ENCODE results near the gene TNNC1. TPM values are rescaled to one million over a fixed set of nuclear protein-coding genes. Genes with fewer than 3 reads are reported as not detected.
A peak's percentile ranks its signal among the peaks of the same experiment; 100 is the strongest.

Gene TNNC1
- total RNA-seq, 1 donor from 2014 or later, result not detected

DNA sequence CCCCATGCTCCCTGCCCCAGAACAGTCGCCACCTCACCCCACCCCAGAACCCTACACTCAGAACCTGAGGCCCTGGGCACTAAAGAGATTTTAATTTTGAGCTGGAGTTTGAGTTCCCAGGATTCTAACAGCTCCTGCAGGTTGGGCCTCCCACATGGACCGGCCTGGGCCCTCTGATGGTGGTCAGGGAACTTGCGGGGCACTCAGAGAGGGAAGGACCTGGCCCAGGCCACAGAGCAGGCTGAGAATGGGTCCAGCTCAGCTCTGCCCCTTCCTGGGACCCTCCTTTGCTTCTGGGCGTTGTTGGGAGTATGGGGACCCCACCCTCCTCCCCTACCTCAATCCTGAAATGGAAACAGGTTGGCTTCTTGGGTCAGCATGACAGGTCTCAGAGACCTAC is 7.8 kb downstream of the TNNC1 start:
- no peak for TF ChIP-seq CTCF (conservative IDR thresholded peaks at IDR 0.05)
- no peak for DNase-seq (ENCODE audit: low read depth, low spot score)
- no peak overlapping the region for H3K4me3 Mint-ChIP-seq
- H3K27ac Mint-ChIP-seq (ENCODE audit: unreplicated experiment), result no peak overlapping the region
- no peaks in the 10 kb centered on the region for H3K27me3 Mint-ChIP-seq (ENCODE audit: low read depth)
- peaks cover 12% of the 10 kb centered on the region for H3K4me1 Mint-ChIP-seq
- no peaks in the 10 kb centered on the region for H3K9me3 Mint-ChIP-seq
- H3K36me3 Mint-ChIP-seq (ENCODE audit: low read depth), result no peaks in the 10 kb centered on the region

GRCh38 chr3:52444860-52445793 is 8.7 kb downstream of the TNNC1 start, which contains the start of gene SEMA3G:
Gene SEMA3G (minus strand): TSS chr3:52445103. CDS start chr3:52445027, 76 bp downstream.
- H3K36me3 Mint-ChIP-seq (ENCODE audit: low read depth), result no peaks in the 10 kb centered on the region
- H3K9me3 Mint-ChIP-seq, result no peaks in the 10 kb centered on the region
- peak; percentile 60 for TF ChIP-seq CTCF (conservative IDR thresholded peaks at IDR 0.05)
- H3K4me1 Mint-ChIP-seq, result peaks cover 12% of the 10 kb centered on the region
- H3K27me3 Mint-ChIP-seq (ENCODE audit: low read depth), result no peaks in the 10 kb centered on the region
- H3K4me3 Mint-ChIP-seq, result no peak within 1 kb of the TSS
- DNase-seq (ENCODE audit: low read depth, low spot score), result peak; percentile 67
- no peak within 1 kb of the TSS for H3K27ac Mint-ChIP-seq (ENCODE audit: unreplicated experiment)

DNA sequence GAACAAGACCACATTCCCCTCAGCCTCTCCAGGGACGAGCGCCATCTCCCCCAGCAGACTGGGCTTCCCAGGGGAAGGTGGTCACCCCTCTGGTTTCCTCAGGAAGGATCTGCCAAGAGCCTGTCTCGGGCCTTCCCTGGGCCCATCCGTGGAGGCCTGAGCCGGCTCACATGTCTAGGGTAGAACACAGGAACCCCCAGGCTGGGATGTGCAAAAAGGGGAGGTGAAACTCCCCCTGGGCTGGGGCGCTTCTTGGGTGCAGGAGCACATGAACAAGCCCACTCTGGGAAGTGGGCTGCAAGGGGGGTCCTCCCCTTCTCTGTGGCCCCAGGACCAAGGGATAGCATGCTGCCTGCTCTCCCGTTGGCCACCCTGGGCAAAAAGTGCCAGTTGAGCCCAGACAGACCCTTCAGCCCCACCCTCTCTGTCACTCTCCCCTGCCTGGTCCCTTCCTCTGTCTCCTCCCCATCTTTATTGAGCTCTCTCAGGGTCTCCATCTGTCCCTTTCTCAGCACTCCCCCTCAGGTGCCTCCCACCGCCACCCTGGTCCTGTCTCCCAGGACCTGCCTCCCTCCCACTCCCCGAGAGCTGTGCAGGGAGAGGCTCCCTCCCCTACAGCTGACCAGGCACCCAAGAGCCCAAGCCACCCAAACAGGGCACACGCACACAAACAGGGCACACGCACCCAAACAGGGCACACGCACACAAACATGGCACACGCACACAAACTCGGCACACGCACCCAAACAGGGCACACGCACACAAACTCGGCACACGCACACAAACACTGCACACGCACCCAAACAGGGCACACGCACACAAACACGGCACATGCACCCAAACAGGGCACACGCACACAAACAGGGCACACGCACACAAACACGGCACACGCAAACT is 9.8 kb downstream of the TNNC1 start:
- no peaks in the 10 kb centered on the region for H3K36me3 Mint-ChIP-seq (ENCODE audit: low read depth)
- H3K4me3 Mint-ChIP-seq, result no peak overlapping the region
- H3K9me3 Mint-ChIP-seq, result no peaks in the 10 kb centered on the region
- no peak for TF ChIP-seq CTCF (conservative IDR thresholded peaks at IDR 0.05)
- H3K4me1 Mint-ChIP-seq, result peaks cover 12% of the 10 kb centered on the region
- H3K27me3 Mint-ChIP-seq (ENCODE audit: low read depth), result no peaks in the 10 kb centered on the region
- DNase-seq (ENCODE audit: low read depth, low spot score), result no peak
- H3K27ac Mint-ChIP-seq (ENCODE audit: unreplicated experiment), result no peak overlapping the region

GRCh38 chr3:52443268-52443610 is 10.6 kb downstream of the TNNC1 start:
- TF ChIP-seq CTCF (conservative IDR thresholded peaks at IDR 0.05), result no peak
- no peak overlapping the region for H3K4me3 Mint-ChIP-seq
- no peaks in the 10 kb centered on the region for H3K27me3 Mint-ChIP-seq (ENCODE audit: low read depth)
- H3K36me3 Mint-ChIP-seq (ENCODE audit: low read depth), result no peaks in the 10 kb centered on the region
- H3K4me1 Mint-ChIP-seq, result peaks cover 12% of the 10 kb centered on the region
- H3K27ac Mint-ChIP-seq (ENCODE audit: unreplicated experiment), result no peak overlapping the region
- H3K9me3 Mint-ChIP-seq, result no peaks in the 10 kb centered on the region
- no peak for DNase-seq (ENCODE audit: low read depth, low spot score)

- TF ChIP-seq CTCF (conservative IDR thresholded peaks at IDR 0.05), result no peak
- no peak for DNase-seq (ENCODE audit: low read depth, low spot score)
- Mint-ChIP-seq H3K4me3 (no peak overlapping the region), H3K4me1 (peaks cover 12% of the 10 kb centered on the region), H3K36me3 (ENCODE audit: low read depth) (no peaks in the 10 kb centered on the region), H3K27me3 (ENCODE audit: low read depth) (no peaks in the 10 kb centered on the region), H3K27ac (ENCODE audit: unreplicated experiment) (peak overlapping the region; percentile 87), H3K9me3 (no peaks in the 10 kb centered on the region)
Measured at GRCh38 chr3:52442409-52443267, 11.2 kb downstream of the TNNC1 start.

Data from neural crest cell (in vitro differentiated cells).